GM12892 (cell line): Measurements from ENCODE around the gene SLIT3.

Source experiments
- POLR2A ChIP-seq: IDR thresholded peaks from 2 replicates; pipeline ENCODE4 v1.6.1; 2011; ENCODE audit warnings: low read depth, low read length, control low read depth
- TAF1 ChIP-seq: IDR thresholded peaks from 2 replicates; pipeline ENCODE4 v1.6.1; 2011; ENCODE audit warnings: low read depth, mild to moderate bottlenecking, control low read depth, low read length, borderline replicate concordance

DNA sequence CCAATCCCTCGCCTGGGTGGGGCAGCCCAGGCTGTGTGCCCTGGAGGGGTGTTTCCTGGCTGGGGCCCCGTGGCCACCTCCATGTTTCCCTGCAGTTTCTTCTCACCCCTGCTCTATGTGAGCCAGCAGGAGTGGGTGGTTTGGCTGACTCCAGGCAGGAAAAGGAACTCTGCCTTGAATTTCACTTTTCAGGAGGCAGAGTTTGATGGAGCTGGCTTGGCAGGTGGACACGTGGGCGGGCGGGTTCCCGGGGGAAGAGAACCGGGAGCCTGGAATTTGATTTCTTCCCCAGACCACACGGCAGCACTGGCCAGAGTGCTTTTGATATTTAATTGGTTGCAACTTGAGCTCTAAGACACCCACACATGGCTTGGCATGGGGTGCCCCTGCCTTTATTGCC lies 601.9 kb downstream of the SLIT3 start:
- TF ChIP-seq POLR2A (no peak), TAF1 (no peak)
